ENCODE results near the gene VANGL1.
"Not testable (repeated sequence)": the region's sequence is repeated elsewhere in the genome, so short reads cannot be mapped to it uniquely, and the experiment has no call there.

The VANGL1 gene

GRCh38 chr1:115630342-115630741, 11.4 kb upstream of the VANGL1 start:
- no peak overlapping the region for H3K4me3 Mint-ChIP-seq
- H3K4me1 Mint-ChIP-seq: no peaks in the 10 kb centered on the region
- peaks cover 40% of the 10 kb centered on the region for H3K27me3 Mint-ChIP-seq
- peaks cover 6% of the 10 kb centered on the region for H3K9me3 Mint-ChIP-seq
- H3K36me3 Mint-ChIP-seq: no peaks in the 10 kb centered on the region
- DNase-seq: no peak
- no peak overlapping the region for H3K27ac Mint-ChIP-seq
- CTCF ChIA-PET: no interaction called here

- Mint-ChIP-seq H3K9me3 (peaks cover 22% of the 10 kb centered on the region), H3K4me3 (no peak overlapping the region), H3K27me3 (peaks cover 57% of the 10 kb centered on the region), H3K27ac (no peak overlapping the region), H3K36me3 (no peaks in the 10 kb centered on the region), H3K4me1 (no peaks in the 10 kb centered on the region)
- DNase-seq: no peak
- CTCF ChIA-PET: interaction anchor here (1.6 kb wide), 1 partner anchor 88 kb away, joined by 3 read pairs; no protein-coding TSS in a partner anchor
Observed at GRCh38 chr1:115632251-115633026, 9.3 kb upstream of the VANGL1 start.

DNA sequence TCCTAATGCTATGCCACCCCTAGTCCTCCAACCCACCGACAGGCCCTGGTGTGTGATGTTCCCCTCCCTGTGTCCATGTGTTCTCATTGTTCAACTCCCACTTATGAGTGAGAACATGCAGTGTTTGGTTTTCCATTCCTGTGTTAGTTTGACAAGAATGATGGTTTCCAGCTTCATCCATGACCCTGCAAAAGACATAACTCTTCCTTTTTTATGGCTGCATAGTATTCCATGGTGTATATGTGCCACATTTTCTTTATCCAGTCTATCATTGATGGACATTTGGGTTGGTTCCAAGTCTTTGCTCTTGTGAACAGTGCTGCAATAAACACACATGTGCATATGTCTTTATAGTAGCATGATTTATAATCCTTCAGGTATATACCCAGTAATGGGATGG, 8.2 kb upstream of the VANGL1 start:
- Mint-ChIP-seq H3K27me3 (peaks cover 64% of the 10 kb centered on the region), H3K9me3 (peaks cover 27% of the 10 kb centered on the region)
- CTCF ChIA-PET: interaction anchor here (1.6 kb wide), 1 partner anchor 87 kb away, joined by 3 read pairs; no protein-coding TSS in a partner anchor
- not testable (repeated sequence) for H3K36me3 Mint-ChIP-seq, H3K4me1 Mint-ChIP-seq, H3K4me3 Mint-ChIP-seq, H3K27ac Mint-ChIP-seq, DNase-seq

GRCh38 chr1:115637247-115637646, 4.5 kb upstream of the VANGL1 start:
- Mint-ChIP-seq H3K27me3 (peaks cover 77% of the 10 kb centered on the region), H3K9me3 (peaks cover 34% of the 10 kb centered on the region)
- H3K27ac Mint-ChIP-seq, DNase-seq, H3K4me1 Mint-ChIP-seq, H3K36me3 Mint-ChIP-seq, H3K4me3 Mint-ChIP-seq, CTCF ChIA-PET: not testable (repeated sequence)

DNA sequence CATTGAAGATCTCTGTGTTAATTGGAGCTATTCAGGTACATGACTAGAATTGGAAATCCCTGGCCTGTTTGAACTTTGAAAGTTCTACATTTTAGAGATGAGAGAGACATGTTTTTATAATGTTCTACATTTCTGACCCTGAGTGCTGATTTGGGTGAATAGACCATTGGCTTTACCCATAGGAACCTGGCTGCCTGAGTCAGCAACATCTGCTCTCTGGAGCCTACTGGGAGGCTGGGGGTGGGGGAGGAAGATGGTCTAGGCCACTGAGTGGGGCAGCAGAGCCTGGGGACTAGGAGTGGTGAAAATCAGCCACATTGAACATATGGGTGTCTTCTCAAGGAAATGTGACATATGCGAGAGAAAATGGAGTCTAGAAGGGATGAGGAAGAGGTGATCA, 1.4 kb upstream of the VANGL1 start:
- Mint-ChIP-seq H3K9me3 (peaks cover 30% of the 10 kb centered on the region), H3K4me3 (no peak overlapping the region), H3K4me1 (peaks cover 24% of the 10 kb centered on the region), H3K27ac (no peak overlapping the region), H3K36me3 (peaks cover 9% of the 10 kb centered on the region), H3K27me3 (peaks cover 64% of the 10 kb centered on the region)
- no peak for DNase-seq
- CTCF ChIA-PET: no interaction called here

GRCh38 chr1:115642168-115643072, 650 bp downstream of the VANGL1 start:
- CTCF ChIA-PET: interaction anchor here (1.0 kb wide), 1 partner anchor 64 kb away, joined by 5 read pairs; no protein-coding TSS in a partner anchor
- peak; percentile 66 for DNase-seq
- H3K27me3 Mint-ChIP-seq: peaks cover 48% of the 10 kb centered on the region
- peaks cover 9% of the 10 kb centered on the region for H3K36me3 Mint-ChIP-seq
- peaks cover 14% of the 10 kb centered on the region for H3K9me3 Mint-ChIP-seq
- peak overlapping the region; percentile 75 for H3K27ac Mint-ChIP-seq
- peaks cover 24% of the 10 kb centered on the region for H3K4me1 Mint-ChIP-seq
- H3K4me3 Mint-ChIP-seq: peak overlapping the region; percentile 88

GRCh38 chr1:115643225-115643624, 1.5 kb downstream of the VANGL1 start:
- peak overlapping the region; percentile 75 for H3K27ac Mint-ChIP-seq
- H3K4me1 Mint-ChIP-seq: peaks cover 24% of the 10 kb centered on the region
- CTCF ChIA-PET: interaction anchor here (1.0 kb wide), 1 partner anchor 63 kb away, joined by 5 read pairs; no protein-coding TSS in a partner anchor
- H3K27me3 Mint-ChIP-seq: peaks cover 39% of the 10 kb centered on the region
- DNase-seq: no peak
- H3K36me3 Mint-ChIP-seq: peaks cover 9% of the 10 kb centered on the region
- peak overlapping the region; percentile 88 for H3K4me3 Mint-ChIP-seq
- peaks cover 10% of the 10 kb centered on the region for H3K9me3 Mint-ChIP-seq

DNA sequence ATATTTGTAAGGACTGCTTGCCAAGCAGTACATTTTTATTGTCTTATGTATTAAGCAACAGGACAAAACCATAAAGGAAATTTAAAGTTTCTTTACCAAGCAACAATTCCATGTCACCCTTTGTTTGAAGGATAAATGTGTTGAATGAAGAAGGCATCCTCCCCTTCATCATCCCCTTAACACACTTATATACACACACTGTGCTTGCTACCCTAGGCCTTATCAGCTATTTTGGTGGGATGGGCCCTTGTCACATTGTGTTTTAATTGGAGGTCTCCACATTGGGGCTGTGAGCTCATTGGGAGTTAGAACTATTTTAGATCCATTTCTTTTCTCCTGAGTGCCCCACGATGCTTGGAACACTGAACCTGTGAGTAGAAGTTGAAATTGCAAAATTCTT, 1.9 kb downstream of the VANGL1 start:
- H3K27me3 Mint-ChIP-seq: peaks cover 35% of the 10 kb centered on the region
- no peak for DNase-seq
- H3K4me3 Mint-ChIP-seq: peak overlapping the region; percentile 88
- H3K36me3 Mint-ChIP-seq: peaks cover 9% of the 10 kb centered on the region
- H3K27ac Mint-ChIP-seq: no peak overlapping the region
- H3K4me1 Mint-ChIP-seq: peaks cover 24% of the 10 kb centered on the region
- H3K9me3 Mint-ChIP-seq: peaks cover 7% of the 10 kb centered on the region
- CTCF ChIA-PET: interaction anchor here (1.0 kb wide), 1 partner anchor 63 kb away, joined by 5 read pairs; no protein-coding TSS in a partner anchor

DNA sequence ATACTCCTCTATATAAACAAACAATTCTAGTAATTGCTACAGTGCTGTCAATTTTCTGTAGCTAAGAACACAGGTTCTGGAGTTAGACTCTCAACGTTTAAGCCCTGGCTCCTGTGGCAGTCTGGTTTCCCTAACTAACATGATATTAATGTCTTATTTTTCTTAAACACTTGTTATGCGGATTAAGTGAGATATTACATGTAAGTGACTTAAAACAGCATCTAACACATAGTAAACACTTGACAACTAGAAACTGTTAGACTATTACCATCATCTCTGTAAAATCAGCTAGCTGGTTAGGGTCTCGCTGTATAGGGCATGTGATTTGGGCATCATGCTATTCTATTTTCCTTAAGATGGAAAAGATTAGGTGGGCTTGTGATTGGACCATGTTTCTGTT, 2.3 kb downstream of the VANGL1 start:
- Mint-ChIP-seq H3K4me3 (no peak overlapping the region), H3K4me1 (peaks cover 24% of the 10 kb centered on the region), H3K27me3 (peaks cover 31% of the 10 kb centered on the region), H3K27ac (no peak overlapping the region), H3K9me3 (peaks cover 7% of the 10 kb centered on the region), H3K36me3 (peaks cover 9% of the 10 kb centered on the region)
- DNase-seq: no peak
- CTCF ChIA-PET: no interaction called here

GRCh38 chr1:115647047-115647446, 5.3 kb downstream of the VANGL1 start:
- Mint-ChIP-seq H3K9me3 (no peaks in the 10 kb centered on the region), H3K4me3 (no peak overlapping the region), H3K36me3 (peaks cover 14% of the 10 kb centered on the region), H3K27ac (no peak overlapping the region), H3K4me1 (peaks cover 17% of the 10 kb centered on the region), H3K27me3 (peaks cover 10% of the 10 kb centered on the region)
- no peak for DNase-seq
- CTCF ChIA-PET: interaction anchor here (1.2 kb wide), 1 partner anchor 60 kb away, joined by 3 read pairs; no protein-coding TSS in a partner anchor

GRCh38 chr1:115647507-115647906, 5.7 kb downstream of the VANGL1 start:
- H3K27me3 Mint-ChIP-seq: peaks cover 10% of the 10 kb centered on the region
- H3K27ac Mint-ChIP-seq: no peak overlapping the region
- CTCF ChIA-PET: interaction anchor here (1.2 kb wide), 1 partner anchor 59 kb away, joined by 3 read pairs; no protein-coding TSS in a partner anchor
- no peaks in the 10 kb centered on the region for H3K9me3 Mint-ChIP-seq
- DNase-seq: peak; percentile 63
- peaks cover 17% of the 10 kb centered on the region for H3K4me1 Mint-ChIP-seq
- H3K4me3 Mint-ChIP-seq: no peak overlapping the region
- peaks cover 16% of the 10 kb centered on the region for H3K36me3 Mint-ChIP-seq

DNA sequence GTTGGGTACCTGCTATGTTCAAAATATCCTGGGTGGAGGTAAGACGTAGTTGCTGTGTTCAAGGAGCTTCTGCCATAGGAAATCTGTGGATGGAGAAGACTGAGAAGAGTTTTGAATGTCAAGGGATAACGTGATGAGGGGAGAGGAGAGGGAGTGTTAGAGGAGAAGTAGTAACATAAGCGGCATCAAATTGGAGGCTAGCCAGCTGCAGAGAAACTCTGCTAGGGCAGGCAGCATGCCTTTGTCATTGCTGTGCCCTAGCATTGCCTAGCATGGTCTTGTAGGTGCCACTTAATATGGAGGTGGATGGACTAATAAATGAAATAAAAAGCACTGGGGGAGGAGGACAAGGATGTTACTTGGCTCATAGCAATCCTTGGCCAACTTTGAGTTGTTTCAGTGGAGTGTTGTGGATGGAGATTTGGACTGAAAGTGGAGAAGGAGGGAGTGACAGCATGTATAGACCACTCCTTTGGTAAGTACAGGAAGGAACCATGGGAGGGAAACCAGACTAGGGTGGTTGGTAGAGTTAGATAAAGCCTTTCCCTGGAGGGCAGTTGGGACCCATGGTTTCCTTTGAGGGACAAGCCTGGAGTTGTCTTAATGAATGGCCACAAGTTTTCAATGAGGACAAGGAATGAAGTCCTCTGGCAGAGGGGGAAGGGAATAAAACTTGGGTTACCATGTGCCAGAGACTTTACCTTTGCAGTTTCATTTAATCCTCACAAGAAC, 6.3 kb downstream of the VANGL1 start:
- DNase-seq: no peak
- Mint-ChIP-seq H3K9me3 (no peaks in the 10 kb centered on the region), H3K27me3 (peaks cover 5% of the 10 kb centered on the region), H3K36me3 (peaks cover 16% of the 10 kb centered on the region), H3K4me1 (peaks cover 12% of the 10 kb centered on the region), H3K27ac (no peak overlapping the region), H3K4me3 (no peak overlapping the region)
- CTCF ChIA-PET: interaction anchor here (1.2 kb wide), 1 partner anchor 59 kb away, joined by 3 read pairs; no protein-coding TSS in a partner anchor

GRCh38 chr1:115648717-115649691, 7.2 kb downstream of the VANGL1 start:
- peaks cover 5% of the 10 kb centered on the region for H3K27me3 Mint-ChIP-seq
- no peak overlapping the region for H3K27ac Mint-ChIP-seq
- DNase-seq: peak; percentile 33
- peaks cover 21% of the 10 kb centered on the region for H3K36me3 Mint-ChIP-seq
- CTCF ChIA-PET: no interaction called here
- no peaks in the 10 kb centered on the region for H3K9me3 Mint-ChIP-seq
- H3K4me1 Mint-ChIP-seq: peaks cover 4% of the 10 kb centered on the region
- no peak overlapping the region for H3K4me3 Mint-ChIP-seq
